Cardiac muscle cell (in vitro differentiated cells and primary cell): ENCODE data around the gene ST6GALNAC5. TPM values are rescaled to one million over a fixed set of nuclear protein-coding genes. Genes with fewer than 3 reads are reported as not detected.

Experiments
- DNase-seq, 2 donors: peaks; one replicate each; pipeline versions ENCODE4 v3.0.0 to v3.0.0-alpha.2; 2010 to 2017; ENCODE audit warnings: low read depth in 1 of 2, low spot score in 1 of 2
- H3K27ac ChIP-seq: fragments of 200-600 bp; sonication (generic); 2 replicates; pipeline ENCODE4 v1.5.1; 2016
- H3K27me3 ChIP-seq: fragments of 200-600 bp; sonication (generic); 2 replicates; pipeline ENCODE4 v1.6.0; 2016; ENCODE audit warnings: control low read depth
- H3K36me3 ChIP-seq: fragments of 200-600 bp; sonication (generic); 2 replicates; pipeline ENCODE4 v1.5.1; 2016; ENCODE audit warnings: control low read depth
- H3K4me1 ChIP-seq: fragments of 200-600 bp; sonication (generic); 2 replicates; pipeline ENCODE4 v1.8.1; 2017; ENCODE audit warnings: low read depth, mild to moderate bottlenecking, mixed run types
- H3K4me3 ChIP-seq: fragments of 200-600 bp; sonication (generic); 2 replicates; pipeline ENCODE4 v1.5.1; 2016; ENCODE audit warnings: mild to moderate bottlenecking
- H3K9me3 ChIP-seq: fragments of 200-600 bp; sonication (generic); 2 replicates; pipeline ENCODE4 v1.5.1; 2017; ENCODE audit warnings: low read depth, mild to moderate bottlenecking, control low read depth
- CTCF ChIP-seq: IDR thresholded peaks from 2 replicates; pipeline ENCODE4 v1.5.1; 2012; ENCODE audit warnings: low read depth, mild to moderate bottlenecking, low read length
- polyA plus RNA-seq: library from polyadenylated mRNA; unstranded; fragments of >200 nt; fragmentation: Nextera tagmentation; extraction: Ambion mirVana; gene quantifications from 2 replicates; pipeline ENCODE4 v1.2.1, GENCODE V29; 2016
- total RNA-seq: library from RNA; depleted of rRNA; stranded (reverse); fragments of >200 nt; gene quantifications from 2 replicates; pipeline ENCODE4 v1.2.3, GENCODE V29; 2016

Gene ST6GALNAC5
- total and polyA plus RNA-seq, 2 experiments from 2014 or later = 1.5 to 4.0 TPM

GRCh38 chr1:77039111-77039510, 171.8 kb downstream of the ST6GALNAC5 start:
- Histone ChIP-seq H3K27me3 (no peaks in the 10 kb centered on the region), H3K4me3 (no peak overlapping the region), H3K9me3 (no peaks in the 10 kb centered on the region), H3K27ac (no peak overlapping the region), H3K4me1 (no peaks in the 10 kb centered on the region), H3K36me3 (no peaks in the 10 kb centered on the region)
- DNase-seq = no peak
- TF ChIP-seq CTCF = no peak

DNA sequence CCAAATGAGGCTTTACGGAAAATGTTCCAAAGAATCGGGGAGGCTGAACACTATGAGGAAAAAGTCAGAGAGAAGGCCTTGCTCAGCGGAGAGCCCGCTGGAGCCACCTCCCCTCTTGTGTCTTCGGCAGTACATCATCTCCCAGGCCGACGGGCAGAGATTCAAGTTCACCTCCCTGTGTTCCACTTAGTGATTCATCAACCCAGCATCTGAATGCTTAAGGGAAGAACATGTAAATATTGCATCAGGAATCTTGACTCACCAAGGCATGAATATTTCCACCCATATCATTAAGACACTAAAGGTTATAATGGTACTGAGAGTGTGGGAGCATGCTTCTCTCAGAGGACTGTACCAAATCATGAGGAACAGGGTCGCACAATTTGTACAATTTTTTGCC, 172.5 kb downstream of the ST6GALNAC5 start:
- H3K27ac ChIP-seq = no peak overlapping the region
- DNase-seq = peak in 1 of 2 donors; percentile 88

GRCh38 chr1:77040826-77041225, 173.5 kb downstream of the ST6GALNAC5 start:
- Histone ChIP-seq H3K9me3 (no peaks in the 10 kb centered on the region), H3K27ac (no peak overlapping the region), H3K4me3 (no peak overlapping the region), H3K27me3 (no peaks in the 10 kb centered on the region), H3K36me3 (no peaks in the 10 kb centered on the region), H3K4me1 (no peaks in the 10 kb centered on the region)
- DNase-seq = no peak
- no peak for TF ChIP-seq CTCF

More for the DNA sequence above, 172.5 kb downstream of the ST6GALNAC5 start:
- Histone ChIP-seq H3K36me3 (no peaks in the 10 kb centered on the region), H3K9me3 (no peaks in the 10 kb centered on the region), H3K4me1 (no peaks in the 10 kb centered on the region), H3K4me3 (no peak overlapping the region), H3K27me3 (no peaks in the 10 kb centered on the region)
- TF ChIP-seq CTCF = no peak

DNA sequence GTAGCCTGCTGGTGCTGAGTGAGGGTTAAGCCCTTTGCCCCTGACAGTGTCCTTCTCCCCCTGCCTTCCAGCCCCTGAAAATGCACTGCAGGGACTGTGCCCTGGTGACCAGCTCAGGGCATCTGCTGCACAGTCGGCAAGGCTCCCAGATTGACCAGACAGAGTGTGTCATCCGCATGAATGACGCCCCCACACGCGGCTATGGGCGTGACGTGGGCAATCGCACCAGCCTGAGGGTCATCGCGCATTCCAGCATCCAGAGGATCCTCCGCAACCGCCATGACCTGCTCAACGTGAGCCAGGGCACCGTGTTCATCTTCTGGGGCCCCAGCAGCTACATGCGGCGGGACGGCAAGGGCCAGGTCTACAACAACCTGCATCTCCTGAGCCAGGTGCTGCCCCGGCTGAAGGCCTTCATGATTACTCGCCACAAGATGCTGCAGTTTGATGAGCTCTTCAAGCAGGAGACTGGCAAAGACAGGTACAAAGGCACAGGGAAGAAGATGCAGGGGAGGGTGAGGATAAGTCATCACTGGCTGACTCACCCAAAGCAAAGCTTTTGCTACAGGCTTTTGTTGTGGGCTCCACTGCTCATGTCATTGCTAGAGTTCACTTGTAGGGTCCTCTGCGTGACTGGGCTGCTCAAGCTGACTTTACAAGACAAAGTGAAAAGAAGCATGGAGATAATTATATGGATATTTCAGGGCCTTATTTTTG, 177.0 kb downstream of the ST6GALNAC5 start:
- H3K27ac ChIP-seq = no peak overlapping the region
- H3K4me1 ChIP-seq = no peaks in the 10 kb centered on the region
- H3K36me3 ChIP-seq = no peaks in the 10 kb centered on the region
- no peak overlapping the region for H3K4me3 ChIP-seq
- H3K27me3 ChIP-seq = no peaks in the 10 kb centered on the region
- TF ChIP-seq CTCF = no peak
- no peak for DNase-seq
- no peaks in the 10 kb centered on the region for H3K9me3 ChIP-seq

DNA sequence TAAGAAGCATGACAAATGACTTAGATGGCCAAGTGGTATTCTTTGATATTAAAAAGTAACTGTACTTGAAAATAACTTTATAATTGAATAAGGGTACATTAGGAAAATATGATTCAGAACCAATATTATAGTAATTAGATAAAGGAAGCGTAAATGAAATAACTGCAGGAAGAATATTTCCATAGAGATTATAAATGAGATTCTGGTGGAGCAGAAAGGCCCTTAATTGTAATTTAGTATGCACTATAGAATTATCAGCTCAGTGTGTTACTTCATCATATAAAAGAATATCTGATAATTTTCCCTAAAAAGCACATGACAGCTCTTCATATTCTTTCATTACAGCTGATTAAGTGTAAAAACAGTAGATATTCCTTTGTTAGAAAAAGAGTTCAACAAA, 180.3 kb downstream of the ST6GALNAC5 start:
- H3K4me3 ChIP-seq = no peak overlapping the region
- no peak overlapping the region for H3K27ac ChIP-seq
- TF ChIP-seq CTCF = no peak
- no peaks in the 10 kb centered on the region for H3K4me1 ChIP-seq
- H3K9me3 ChIP-seq = no peaks in the 10 kb centered on the region
- no peaks in the 10 kb centered on the region for H3K36me3 ChIP-seq
- DNase-seq = no peak
- no peaks in the 10 kb centered on the region for H3K27me3 ChIP-seq
